ENCODE results near the gene ZFYVE28. TPM values are rescaled to one million over a fixed set of nuclear protein-coding genes. Genes with fewer than 3 reads are reported as not detected.

The ZFYVE28 gene
- total RNA-seq, 1 donor from 2014 or later, result 0.86 TPM

DNA sequence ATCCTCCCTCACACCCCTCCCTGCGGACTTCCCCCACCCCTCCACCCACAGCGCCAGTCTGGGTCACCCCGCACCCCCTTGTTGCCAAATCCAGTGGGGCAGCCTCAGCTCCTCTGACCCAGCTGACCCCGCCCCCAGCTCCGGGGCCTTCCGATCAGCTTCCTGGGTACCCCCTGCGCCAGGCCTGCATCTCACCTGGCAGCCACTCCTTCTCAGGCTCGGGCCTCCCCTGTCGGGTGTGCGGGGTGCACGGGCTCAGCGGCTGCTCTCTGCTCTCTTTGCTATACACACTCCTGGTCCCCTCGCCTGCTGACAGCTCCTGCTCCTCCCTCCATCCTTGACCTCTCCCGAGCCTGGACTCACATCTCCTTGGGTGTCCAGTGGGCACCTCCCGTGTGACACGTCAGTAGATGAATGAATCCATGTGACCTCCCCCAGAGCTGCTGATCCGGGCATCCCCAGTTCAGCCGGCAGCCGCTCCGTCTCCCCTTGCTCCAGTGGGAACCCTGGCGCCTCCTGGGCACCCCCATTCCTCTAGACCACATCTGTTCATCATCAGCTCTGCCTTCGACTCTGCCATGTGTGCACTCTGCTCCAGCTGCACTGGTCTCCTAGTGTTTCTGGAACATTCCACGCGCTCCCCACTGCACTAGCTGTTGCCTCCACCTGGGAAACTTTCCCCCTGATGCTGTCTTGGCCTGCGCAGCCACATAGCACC, 10.2 kb upstream of the ZFYVE28 start:
- DNase-seq (ENCODE audit: low read depth), result no peak

DNA sequence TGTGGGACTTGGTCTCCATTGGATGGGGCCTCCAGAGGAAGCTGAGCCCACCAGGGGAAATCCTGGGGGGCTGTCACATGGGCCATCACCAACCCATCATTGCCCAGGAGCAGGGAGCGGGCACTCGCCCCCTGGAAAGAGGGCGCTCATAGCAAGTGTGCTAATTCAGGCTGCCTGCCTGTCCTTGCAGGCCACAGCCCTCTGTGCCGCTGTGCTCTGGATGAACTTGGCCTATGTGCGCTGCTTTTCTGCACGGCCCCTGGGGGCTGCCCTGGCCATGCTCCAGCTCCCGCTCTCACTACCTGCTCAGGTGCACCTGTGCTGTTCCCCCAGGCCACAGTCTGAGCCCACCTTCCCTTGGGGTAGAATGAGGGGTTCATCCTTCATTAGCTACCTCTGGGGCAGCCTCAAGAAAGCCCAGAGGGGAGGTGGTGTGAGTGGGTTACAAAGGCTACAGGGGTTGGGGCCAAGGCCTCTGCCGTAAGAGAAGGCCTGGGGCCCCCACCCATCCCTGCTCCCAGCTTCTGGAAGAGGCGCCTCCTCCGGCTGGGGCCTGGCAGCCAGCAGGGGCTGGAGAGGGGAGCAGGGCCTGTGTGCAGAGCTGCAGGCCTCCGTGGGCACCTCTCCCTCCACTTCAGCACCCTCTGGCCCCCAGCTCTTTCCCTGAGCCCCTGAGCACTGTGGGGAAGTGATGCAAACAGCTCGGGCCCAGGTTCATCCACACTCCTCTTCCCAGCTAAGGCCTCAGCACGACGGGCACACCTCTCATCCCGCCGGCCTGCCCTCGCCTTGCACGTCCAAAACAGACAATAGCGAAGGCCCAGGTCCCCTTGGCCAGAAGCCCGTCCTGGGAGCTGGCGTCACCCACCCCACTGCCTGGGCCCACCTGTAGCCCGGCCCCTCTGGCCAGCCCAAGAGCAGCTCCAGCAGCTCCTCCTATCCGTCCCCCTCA, 9.2 kb upstream of the ZFYVE28 start:
- no peak for DNase-seq (ENCODE audit: low read depth)

- DNase-seq (ENCODE audit: low read depth), result no peak
Observed at GRCh38 chr4:2426711-2427275, 8.3 kb upstream of the ZFYVE28 start.

DNA sequence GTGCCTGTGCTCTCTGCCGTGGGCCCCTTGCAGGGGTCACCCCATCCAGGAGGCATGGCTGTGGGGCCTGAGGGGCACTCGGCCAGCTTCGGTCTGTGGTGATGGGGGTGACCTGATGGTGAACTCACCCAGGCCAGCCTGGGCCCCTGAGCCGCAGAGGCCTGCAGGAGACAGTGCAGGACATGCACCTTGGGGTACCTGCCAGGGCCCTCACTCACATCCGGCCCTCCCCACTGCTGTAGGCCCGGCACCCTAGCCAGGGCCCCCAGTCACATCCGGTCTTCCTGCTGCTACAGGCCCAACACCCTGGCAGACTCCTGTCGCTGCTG, 7.6 kb upstream of the ZFYVE28 start:
- no peak for DNase-seq (ENCODE audit: low read depth)

DNA sequence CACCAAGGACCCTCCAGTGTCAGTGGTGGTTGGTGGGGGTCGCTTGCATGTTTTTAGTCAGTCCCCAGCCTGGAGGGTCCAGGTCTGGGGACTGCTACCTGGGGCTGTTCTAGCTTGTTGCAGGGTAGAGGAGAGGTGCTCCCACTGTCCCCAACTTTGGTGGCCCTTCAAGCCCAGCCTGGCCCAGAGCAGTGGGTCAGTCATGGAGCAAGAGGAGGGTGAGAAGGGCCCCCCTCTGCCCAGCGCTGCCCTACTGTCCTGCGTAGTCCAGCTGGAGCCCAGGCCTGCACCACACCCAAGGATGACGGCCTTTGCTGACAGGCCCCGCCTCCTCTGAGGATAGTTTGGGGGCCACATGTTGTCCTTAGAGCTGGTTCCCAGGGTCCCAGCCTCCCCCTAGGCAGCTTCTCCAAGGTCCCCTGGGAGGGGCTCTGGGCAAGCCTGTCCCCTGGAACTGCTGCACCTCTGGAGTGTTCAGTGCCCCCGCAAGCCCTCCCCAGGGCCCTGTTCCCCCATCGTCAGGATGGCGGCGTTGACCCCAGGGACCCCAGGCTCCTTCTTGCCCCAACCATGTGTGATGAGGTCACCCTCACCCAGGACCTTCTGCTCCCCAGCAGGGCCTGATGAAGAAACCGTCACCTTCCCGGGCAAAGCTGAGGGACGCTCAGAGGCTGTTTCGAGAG, 7.1 kb upstream of the ZFYVE28 start:
- no peak for DNase-seq (ENCODE audit: low read depth)

DNA sequence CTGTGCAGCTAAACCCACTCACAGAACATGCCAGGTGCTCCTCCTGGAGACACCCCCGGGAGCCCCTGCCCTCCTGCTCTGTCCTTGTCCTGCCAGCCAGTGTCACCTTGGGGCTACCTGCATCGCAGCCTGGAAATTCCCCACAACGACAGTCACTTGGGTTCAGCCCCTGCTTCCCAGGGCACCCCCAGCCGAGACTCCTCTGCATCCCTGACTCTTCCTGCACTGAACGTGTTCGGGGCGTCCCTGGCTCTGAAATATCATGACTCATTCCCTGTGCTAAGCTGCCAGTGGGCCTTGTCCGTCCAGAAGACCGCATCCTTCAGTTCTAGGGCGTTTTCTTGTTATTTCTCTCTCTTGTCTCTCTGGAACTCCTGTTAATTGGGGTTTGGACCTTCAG, 6.1 kb upstream of the ZFYVE28 start:
- DNase-seq (ENCODE audit: low read depth), result no peak

- DNase-seq (ENCODE audit: low read depth), result no peak
Observed at GRCh38 chr4:2423695-2424094, 5.2 kb upstream of the ZFYVE28 start.

- DNase-seq (ENCODE audit: low read depth), result no peak
Observed at GRCh38 chr4:2423066-2423465, 4.6 kb upstream of the ZFYVE28 start.

GRCh38 chr4:2421928-2422327, 3.5 kb upstream of the ZFYVE28 start:
- no peak for DNase-seq (ENCODE audit: low read depth)

DNA sequence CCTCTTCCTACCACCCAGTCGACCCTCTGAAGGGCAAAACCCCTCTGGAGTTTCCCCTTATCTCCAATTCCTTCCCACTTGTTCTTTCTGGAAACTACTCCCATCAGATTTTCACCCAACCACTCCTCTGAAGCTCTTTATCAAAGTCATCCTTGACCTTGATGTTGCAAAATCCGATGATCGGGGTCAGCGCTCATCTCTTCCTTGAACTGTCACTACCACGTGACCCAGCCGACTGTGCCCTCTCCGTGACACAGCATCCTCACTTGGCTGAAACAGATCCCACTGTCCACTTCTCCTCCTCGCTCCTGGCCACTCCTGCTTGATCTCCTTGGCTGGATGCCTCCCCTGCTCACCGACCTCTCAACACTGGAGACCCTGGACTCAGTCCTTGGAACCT, 1.4 kb upstream of the ZFYVE28 start:
- no peak for DNase-seq (ENCODE audit: low read depth)

DNA sequence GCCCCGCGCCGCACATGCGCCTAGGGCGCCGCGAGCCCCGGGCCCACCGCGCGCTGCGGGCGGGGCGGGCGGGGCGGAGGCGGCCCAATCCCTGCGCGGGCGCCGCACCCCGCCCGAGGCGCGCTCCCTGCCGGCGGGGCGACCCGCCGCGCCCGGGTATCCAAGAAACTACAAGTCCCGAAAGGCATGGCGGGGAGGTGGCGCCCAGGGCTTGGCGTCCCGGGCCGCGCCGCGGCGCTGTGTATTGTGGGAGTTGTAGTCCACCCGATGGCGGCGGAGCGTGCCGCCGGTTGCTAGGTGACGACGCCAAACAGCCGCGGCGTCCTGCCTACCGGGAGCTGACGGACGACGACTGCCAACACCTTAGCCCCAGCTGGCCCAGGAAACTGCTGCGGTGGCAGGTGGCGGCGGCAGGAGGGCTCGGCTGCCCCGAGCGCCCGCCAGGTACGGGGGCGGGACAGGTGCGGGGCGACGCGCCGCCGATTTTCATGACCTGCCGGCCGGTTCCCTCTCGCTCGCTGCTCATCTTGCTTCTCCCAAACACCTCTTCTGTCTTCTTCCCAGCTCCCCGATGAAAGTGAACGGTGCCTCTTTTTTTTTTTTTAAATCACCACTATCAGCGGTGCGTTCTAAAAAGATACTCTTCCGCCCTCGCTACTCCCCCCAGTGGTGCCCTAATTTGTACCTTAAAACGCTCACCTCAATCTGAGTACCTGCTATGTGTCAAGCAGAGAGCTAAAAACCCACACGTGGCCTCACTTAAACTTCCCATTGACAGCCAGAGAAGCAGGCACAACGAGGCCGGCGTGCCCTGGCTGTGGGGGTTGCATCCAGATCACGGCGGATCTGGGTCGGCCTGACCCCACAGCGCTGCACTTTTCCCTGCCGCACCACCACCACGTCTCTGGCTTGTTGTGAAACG, 466 bp upstream of the ZFYVE28 start, which contains the start of gene CFAP99:
CFAP99 (plus strand) TSS at position 306 of the 922 bp plus-strand sequence.
- peak; percentile 95 for DNase-seq (ENCODE audit: low read depth)

- DNase-seq (ENCODE audit: low read depth), result no peak
Observed at GRCh38 chr4:2417226-2417764, 1.1 kb downstream of the ZFYVE28 start.

DNA sequence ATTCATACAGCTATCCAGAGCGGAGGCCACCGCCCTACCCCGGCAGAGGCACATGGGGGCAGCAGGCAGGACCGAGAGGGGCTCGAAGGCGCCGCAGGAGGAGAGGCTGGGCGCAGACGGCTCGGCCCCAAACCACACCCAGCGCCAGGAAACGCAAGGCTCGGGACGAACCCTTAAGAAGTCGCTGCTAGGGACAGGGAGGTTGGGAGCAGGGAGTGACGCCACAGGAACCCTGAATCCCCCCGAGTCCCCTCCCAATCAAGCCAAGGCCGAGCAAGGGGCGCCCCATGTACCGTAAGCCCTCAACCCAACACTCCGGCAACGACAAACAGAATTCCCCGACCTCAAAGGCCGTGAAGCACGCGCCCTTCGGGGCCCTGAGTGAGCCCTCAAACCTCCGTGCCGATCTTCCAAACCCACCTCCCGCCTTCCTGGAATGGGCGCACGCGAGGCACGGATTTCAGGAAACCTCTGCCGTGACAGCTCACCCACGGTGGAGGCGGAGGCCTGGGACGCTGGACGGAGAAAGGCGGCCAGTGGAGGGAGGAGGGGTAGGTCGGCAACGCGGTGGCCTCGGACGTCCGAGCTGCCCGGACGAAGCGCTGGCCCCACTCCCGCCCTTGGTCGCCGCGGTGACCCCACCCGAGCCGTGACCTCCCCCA, 1.8 kb downstream of the ZFYVE28 start:
- no peak for DNase-seq (ENCODE audit: low read depth)

DNA sequence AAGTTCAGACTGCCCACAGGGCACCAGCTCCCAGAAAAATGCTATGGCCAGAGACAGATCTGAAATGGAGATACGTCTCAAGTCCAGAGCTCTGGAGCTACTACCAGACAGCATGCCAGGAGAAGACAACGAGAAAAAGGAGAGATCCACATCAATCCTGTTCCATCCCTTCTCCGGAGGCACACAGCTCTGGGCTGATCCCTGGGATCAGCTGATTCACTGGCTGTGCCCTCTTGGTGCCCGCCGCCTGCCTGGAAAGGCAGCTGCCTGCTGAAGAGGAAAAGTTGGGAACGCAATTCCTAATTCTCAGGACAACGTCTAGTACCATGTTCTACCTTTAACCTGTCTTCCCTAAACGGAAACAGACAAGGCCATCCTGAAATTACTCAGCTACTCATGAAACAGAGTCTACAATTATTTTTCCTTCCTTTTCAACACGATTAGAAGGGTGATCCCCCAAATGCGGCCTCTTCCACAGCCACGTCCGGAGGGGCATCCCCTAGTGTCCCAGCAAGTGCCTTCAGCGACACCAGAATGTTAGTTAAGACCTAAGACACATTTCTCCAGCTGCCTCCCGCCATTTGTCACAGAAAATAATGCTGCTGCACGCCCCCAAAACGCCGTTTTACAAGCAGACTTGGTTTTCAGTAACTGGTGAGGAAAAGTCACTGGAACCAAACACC, 2.4 kb downstream of the ZFYVE28 start:
- DNase-seq (ENCODE audit: low read depth), result no peak

DNA sequence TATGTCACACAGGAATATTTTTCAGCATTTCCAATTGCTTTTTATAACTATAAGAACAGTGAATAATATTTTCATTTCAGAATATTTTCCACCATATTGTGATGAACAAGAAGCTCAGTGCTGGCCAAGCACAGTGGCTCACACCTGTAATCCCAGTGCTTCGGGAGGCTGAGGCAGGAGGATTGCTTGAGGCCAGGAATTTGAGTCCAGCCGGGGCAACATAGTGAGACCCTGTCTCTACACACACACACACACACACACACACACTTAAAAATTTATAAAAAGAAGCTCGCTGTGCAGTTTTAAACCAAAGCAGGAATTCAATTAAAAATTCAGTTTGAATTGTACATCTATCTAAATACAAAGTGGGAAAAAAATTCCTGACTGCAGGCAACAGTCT, 3.2 kb downstream of the ZFYVE28 start:
- no peak for DNase-seq (ENCODE audit: low read depth)

DNA sequence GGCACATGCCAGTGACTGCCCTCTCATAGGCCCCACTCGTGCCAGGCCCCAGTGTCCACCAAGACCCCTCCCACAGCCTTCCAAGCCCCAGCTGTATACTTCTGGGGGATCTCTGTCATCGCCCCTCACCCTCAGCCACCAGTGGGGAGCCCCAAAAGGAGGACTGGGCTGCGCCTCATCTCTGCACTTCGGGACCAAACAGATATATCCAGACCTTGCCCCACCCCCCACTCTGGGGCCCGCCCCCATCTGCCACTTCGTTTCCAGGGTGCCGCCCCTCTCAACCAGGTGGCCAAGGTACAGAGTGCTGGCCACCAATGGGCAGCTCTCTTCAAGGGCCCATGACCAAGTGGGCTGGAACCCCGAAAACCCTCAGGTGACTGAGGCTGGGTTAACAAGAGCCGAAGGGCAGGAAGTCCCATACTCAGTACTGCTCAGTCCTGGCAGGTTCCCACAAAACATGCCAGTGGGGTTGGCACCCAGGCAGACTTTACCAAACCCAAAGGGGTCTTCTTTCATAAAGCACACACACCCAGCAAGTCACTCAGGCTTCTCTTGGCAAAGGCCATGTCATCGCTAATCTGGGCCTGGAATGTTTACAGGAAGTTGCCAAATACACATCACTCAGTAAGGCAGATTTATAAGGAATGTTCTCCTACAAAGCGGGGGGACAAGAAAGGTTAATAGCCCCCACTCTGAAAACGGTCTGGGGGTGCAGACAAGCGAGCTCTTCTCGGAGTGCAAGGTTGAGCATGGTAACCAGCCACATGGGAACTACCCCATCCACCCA, 4.4 kb downstream of the ZFYVE28 start:
- no peak for DNase-seq (ENCODE audit: low read depth)

- peak; percentile 93 for DNase-seq (ENCODE audit: low read depth)
Observed at GRCh38 chr4:2412885-2413716, 5.3 kb downstream of the ZFYVE28 start.

Data from myocyte (in vitro differentiated cells).